GM18951 (cell line): ENCODE measurements around the gene MAGI2.
"Not testable (repeated sequence)": the region's sequence is repeated elsewhere in the genome, so short reads cannot be mapped to it uniquely, and the experiment has no call there.

ENCODE experiments used
- POLR2A ChIP-seq: IDR thresholded peaks from 4 replicates; pipeline ENCODE4 v1.6.1; 2011; ENCODE audit warnings: mild to moderate bottlenecking; ENCODE audit not compliant: insufficient read length, insufficient read depth; ENCODE audit errors: extremely low read depth
- in situ Hi-C: fragments of 300-500 bp; cut with MboI; formaldehyde crosslinking; loops from one replicate; pipeline ENCODE4 v1.12.0; 2022; ENCODE audit warnings: low sequenced_read_pairs, mixed read lengths, inconsistent platforms; ENCODE audit not compliant: unreplicated experiment

Gene MAGI2

DNA sequence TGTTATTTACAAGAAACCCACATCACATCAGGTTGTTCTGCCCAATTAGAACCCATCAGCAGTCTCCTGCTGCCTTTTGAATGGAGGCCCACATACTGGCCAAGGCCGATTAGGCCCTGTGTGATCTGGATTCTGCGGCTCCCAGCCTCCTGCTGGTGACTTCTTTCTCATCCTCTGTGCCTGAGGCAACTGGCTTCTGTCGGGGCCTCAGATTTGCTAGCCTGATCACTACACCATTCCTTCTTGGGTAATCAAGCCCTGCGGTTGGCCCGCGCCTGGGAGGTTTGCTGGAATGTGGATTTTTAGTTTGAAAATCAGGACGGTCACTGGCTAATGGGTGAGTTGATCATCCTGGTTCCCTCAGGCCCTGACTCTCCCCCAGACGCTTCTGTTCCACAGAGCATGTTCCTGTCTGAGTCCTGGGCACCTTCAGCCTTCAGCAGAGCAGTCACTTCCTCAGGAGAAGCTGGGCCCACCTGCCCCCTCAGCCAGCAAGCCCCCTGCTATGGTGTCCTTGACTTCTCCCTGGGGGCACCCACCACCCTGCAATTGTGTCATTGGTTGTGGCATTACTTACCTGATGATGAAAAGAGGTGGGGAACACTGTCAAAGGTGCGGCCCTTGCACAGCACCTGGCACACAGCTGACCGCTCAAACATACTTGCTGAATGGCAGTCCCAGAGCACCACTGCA, 1447.3 kb downstream of the MAGI2 start:
- TF ChIP-seq POLR2A = no peak
- in situ Hi-C loops = no loop called here

GRCh38 chr7:78002715-78003114, 1450.8 kb downstream of the MAGI2 start:
- TF ChIP-seq POLR2A = no peak
- in situ Hi-C loops = no loop called here

- TF ChIP-seq POLR2A = no peak
- in situ Hi-C loops = no loop called here
Measured at GRCh38 chr7:78002021-78002420, 1451.4 kb downstream of the MAGI2 start.

DNA sequence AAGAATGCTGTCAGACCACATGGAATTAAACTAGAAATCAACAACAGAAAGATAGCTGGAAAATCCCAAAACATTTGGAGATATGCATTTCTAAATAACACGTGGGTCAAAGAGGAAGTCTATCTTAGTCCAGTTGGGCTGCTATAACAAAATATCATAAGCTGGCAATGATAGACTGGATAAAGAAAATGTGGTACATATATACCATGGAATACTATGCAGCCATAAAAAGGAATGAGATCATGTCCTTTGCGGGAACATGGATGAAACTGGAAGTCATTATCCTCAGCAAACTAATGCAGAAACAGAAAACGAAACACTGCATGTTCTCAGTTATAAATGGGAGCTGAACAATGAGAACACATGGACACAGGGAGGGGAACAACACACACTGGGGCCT, 1454.3 kb downstream of the MAGI2 start:
- in situ Hi-C loops = not testable (repeated sequence)

DNA sequence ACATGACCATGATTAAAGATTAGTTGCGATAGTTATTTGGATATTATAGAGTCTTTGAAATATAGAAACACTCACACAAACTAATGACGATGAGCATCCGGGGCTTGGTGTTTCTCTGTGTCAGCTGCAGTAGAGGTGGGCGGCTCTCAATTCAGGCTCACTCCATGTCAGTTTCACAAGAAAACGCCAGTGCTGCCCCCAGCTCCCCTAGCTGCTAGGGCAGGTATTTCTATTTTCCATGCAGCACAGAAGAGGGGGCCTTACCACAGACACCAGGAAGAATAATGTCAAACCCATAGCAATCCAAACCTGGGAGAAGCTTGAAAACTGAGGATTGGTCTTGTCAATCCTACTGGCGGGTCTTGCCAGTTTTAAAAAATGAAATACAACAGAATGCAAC, 1457.8 kb downstream of the MAGI2 start:
- in situ Hi-C loops = no loop called here
- TF ChIP-seq POLR2A = no peak

DNA sequence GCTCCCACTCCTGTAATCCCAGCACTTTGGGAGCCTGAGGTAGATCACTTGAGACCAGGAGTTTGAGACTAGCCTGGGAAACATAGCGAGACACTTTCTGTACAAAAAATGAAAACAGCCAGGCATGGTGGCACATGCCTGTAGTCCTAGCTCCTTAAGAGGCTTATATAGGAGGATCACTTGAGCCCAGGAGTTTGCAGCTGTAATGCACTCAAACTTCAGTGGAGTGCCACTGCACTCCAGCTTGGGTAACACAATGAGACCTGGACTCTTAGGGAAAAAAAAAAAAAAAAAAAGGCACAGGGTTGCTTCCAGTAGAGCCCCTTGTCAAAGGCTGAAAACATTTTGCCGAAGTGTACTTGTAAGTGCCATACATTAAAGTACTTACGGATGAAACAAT, 1459.6 kb downstream of the MAGI2 start:
- in situ Hi-C loops = no loop called here
- no peak for TF ChIP-seq POLR2A

DNA sequence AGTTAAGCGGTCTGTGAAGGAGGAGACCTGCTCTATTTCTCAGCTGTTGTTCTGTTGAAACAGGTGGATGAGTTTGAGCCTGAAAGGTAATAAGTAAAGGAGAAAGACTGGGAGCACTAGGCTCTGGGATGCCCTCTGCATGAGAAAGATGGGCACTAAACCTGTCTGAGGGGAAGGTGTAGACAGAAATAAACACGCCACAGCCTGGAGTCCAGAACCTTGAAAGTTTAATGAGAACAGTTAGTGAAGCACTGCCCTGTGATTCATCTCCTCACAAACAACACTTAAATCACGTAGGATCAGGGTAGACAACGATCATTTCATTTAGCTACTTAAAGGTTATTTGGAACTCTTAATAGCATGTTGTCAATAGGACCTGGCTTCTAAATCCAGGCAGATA, 1461.8 kb downstream of the MAGI2 start:
- in situ Hi-C loops = no loop called here
- no peak for TF ChIP-seq POLR2A

GRCh38 chr7:77989981-77990566, 1463.4 kb downstream of the MAGI2 start:
- in situ Hi-C loops = no loop called here
- no peak for TF ChIP-seq POLR2A

GRCh38 chr7:77985974-77986339, 1467.5 kb downstream of the MAGI2 start:
- no peak for TF ChIP-seq POLR2A
- in situ Hi-C loops = no loop called here

GRCh38 chr7:77985232-77985973, 1468.1 kb downstream of the MAGI2 start:
- no peak for TF ChIP-seq POLR2A
- in situ Hi-C loops = no loop called here

GRCh38 chr7:77983973-77984372, 1469.5 kb downstream of the MAGI2 start:
- TF ChIP-seq POLR2A = no peak
- in situ Hi-C loops = no loop called here

GRCh38 chr7:77982926-77983550, 1470.4 kb downstream of the MAGI2 start:
- no peak for TF ChIP-seq POLR2A
- in situ Hi-C loops = no loop called here

GRCh38 chr7:77980087-77980713, 1473.3 kb downstream of the MAGI2 start:
- no peak for TF ChIP-seq POLR2A
- in situ Hi-C loops = no loop called here

DNA sequence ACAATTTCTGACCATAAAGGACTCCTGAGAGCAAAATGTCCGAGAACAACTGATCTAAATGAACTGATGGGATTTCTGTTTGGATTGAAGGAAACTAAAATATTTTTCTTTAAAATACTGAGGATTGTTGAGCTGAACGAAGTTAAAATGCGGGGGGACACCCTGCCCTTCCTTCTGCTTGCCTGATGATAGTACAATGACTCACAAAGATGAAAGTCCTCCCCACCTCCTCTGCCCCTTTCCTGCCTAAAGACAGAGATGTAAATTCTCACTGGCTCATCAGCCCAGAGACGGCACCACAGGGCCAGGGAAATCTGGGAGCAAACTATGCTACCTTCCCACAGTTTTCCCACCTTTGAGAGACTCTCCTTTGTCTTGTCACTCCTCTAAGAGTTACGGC, 1474.2 kb downstream of the MAGI2 start:
- in situ Hi-C loops = no loop called here
- TF ChIP-seq POLR2A = no peak
